Stimulated activated CD8-positive, alpha-beta memory T cell treated with anti-CD3 and anti-CD28 coated beads, Interleukin-12 subunit alpha, Interleukin-12 subunit beta, amount 100 ng/mL, for 4 hours (primary cell): ENCODE results near the gene COPG2.
"Not testable (repeated sequence)": the region's sequence is repeated elsewhere in the genome, so short reads cannot be mapped to it uniquely, and the experiment has no call there.

Source experiments
- DNase-seq: peaks from one replicate; pipeline ENCODE4 v3.0.0-alpha.2; 2020; ENCODE audit warnings: low read depth

COPG2 gene

DNA sequence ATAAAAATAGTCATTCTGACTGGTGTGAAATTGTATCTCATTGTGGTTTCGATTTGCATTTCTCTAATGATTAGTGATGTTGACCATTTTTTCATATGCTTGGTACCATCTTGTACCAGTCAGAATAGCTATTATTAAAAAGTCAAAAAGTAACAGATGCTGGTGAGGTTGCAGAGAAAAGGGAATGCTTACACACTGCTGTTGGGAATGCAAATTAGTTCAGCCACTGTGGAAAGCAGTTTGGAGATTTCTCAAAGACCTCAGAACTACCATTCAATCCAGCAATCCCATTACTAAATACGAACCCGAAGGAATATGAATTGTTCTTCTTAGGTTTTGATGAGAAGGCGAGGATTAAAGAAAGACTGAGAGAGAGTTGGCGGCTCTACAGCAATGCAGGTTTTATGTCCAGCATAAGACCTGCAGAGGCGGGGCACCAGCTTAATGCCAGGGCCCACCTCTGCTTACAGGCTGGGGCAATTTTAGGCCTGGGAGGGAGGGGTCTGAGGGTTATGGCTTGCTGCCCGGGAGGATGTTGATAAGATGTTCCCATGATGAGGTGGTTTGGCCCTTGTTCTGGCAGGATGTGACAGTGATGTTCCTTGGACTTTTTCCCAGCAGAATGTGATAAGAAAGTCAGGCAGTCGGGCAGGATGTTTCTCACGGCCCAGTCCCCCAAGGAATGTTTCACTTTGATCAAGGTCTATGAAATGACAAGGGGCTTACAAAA lies 102.2 kb downstream of the COPG2 start:
- DNase-seq: no peak

GRCh38 chr7:130560972-130561371 lies 107.6 kb downstream of the COPG2 start:
- DNase-seq: no peak

DNA sequence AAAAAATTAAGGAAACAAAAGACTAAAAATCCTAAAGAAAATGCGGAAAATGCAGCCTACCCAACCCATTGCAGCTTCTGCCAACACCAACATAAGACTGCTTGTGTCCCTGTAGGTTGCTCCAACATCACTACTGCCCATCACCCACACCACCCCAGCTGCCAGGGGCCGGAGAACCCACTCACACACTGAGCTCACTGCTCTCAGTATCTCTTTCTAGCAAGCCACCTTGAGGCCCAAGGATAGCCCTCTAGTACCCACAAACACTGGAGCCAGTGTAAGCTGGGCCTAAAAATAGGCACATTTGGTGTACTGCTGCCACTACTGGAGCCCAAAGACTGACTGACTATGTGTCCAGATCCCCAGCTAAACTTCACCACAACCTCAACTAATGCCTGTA lies 109.4 kb downstream of the COPG2 start:
- DNase-seq: no peak

DNA sequence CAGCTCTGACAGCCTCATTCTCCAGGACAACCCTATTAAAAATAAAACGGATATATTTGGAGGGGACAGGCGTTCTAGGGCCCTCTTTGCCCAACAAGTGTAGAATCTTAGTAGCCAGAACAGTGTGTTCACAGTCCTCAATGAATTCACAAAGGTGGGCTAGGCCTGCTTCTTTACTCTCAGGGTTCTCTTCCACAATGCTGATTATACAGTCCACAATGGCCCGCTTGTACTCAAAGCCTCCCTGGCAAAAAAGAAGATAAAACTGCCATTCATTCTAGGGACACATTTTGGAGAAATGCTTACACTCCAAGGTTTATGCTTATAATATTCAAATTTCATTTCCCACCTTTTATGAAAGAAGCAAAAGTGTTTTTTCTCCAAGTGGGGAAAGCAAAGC lies 114.1 kb downstream of the COPG2 start:
- no peak for DNase-seq

- no peak for DNase-seq
Measured at GRCh38 chr7:130553398-130554029, 115.0 kb downstream of the COPG2 start.

DNA sequence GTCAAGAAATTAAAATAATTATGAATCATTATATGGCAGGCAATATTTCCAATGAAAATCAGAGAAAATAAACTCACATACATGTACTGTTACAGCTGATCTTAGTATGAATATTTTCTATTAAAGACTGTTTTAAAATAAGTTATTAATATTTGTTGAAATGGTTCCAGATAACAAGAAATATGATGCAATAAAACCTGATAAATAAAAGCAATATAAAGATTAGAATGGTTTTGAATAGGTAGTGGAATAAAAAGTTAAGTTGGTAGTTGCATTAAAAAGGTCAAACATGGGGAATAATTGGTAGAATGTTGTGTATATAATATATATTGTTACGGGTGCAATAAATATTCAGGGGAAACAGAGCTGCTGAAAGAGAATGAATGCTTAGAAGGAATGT lies 124.2 kb downstream of the COPG2 start:
- no peak for DNase-seq

- no peak for DNase-seq
Measured at GRCh38 chr7:130543487-130544010, 125.0 kb downstream of the COPG2 start.

- not testable (repeated sequence) for DNase-seq
Measured at GRCh38 chr7:130542297-130542696, 126.3 kb downstream of the COPG2 start.

DNA sequence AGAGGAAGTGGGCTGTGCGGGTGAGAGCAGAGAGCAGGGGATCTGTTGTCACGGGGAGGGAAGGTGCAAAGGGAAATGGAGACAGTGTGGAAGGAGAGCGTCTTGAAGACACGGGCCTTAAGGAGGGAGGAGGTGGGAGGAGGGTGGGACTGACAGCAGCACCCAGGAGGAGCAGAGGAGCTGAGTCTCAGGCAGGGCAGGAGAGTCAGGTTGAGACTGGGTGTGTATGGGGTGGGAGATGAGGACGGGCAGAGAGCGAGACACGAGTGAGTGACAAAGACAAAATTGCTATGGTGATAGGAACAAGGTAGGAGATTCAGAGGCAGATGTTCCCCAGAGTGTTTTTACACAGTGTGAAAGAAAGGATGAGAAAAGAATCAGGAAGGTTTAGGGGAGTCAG lies 127.3 kb downstream of the COPG2 start:
- not testable (repeated sequence) for DNase-seq

DNA sequence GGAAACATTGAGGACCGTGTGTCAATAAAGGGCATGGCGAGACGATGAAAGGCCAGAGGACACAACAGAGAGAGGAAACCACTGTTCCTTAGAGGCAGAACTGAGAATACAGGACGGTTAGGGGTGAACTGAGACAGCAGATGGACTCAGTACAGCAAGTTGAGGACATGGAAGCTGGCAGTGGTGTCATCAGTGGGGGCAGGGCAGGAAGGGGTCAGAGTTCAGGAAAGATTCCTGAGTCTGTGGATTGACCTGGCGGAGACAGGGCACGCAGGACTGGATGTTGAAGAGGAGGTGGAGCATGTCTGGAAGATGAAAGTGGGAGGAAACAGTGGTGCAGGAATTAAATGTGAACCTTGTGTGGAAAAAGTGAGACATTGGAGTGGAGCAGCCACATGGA lies 130.7 kb downstream of the COPG2 start:
- DNase-seq: not testable (repeated sequence)

DNA sequence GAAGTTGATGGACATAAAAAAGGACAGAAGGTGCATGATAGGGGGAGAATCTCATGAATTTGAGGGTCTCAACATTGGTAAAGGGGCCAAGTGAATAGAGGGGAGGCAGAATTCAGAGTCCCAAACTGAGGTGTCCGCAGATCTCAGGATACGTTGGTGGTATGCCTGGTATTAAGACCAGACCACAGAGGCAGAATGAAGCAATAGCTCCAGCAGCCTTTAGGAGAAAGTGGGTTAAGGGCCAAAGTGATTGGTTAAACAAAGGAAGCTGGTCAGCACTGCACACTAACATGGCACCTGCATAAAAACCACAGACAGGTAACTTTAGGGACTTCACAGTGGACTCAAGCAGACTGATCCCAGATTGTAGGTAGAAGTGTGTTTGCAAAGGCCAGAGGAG lies 139.1 kb downstream of the COPG2 start:
- DNase-seq: no peak

GRCh38 chr7:130527752-130528355 lies 140.7 kb downstream of the COPG2 start:
- DNase-seq: not testable (repeated sequence)

GRCh38 chr7:130524628-130525027 lies 143.9 kb downstream of the COPG2 start:
- no peak for DNase-seq

- not testable (repeated sequence) for DNase-seq
Measured at GRCh38 chr7:130523519-130524125, 144.9 kb downstream of the COPG2 start.

- DNase-seq: no peak
Measured at GRCh38 chr7:130521258-130521951, 147.1 kb downstream of the COPG2 start.

- DNase-seq: no peak
Measured at GRCh38 chr7:130515315-130516040, 153.1 kb downstream of the COPG2 start.

DNA sequence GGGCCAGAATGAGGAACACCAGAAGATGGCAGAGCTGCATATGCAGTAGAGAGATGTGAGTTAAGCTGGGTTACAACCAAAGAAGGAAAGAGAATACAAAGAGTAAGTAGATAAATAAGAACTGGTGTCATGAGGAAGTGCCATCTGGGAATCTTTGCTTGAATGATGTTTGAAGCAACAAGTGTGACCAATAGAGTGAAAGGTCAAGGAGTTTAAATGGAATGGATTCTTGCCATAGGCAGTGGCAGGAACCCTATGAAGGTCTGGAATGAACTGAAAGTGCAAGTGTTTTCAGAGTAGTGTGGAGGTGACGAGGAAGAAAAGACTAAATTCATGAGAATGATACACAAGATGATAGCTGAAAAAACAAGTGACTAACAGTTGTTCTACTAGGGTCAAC lies 155.1 kb downstream of the COPG2 start:
- DNase-seq: no peak

- DNase-seq: not testable (repeated sequence)
Measured at GRCh38 chr7:130512038-130512437, 156.5 kb downstream of the COPG2 start.

DNA sequence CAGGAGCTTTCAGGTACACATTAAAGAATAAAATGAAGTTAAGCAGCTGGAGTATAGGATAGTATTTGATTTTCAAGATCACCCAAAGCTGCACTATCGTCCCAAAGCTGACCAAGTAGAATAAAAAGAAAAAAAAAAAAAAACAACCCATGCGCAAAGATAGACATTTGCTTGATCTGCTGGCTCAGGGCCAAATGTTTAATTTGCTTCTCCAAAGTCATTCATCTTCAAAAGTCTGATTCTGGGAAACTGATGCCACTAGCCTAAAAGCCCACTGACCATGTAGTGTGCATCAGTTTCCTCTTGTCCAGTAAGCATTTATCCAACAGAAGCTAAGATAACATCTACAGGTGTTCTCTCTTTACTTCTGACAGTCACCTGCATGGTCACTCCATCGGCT lies 162.2 kb downstream of the COPG2 start:
- DNase-seq: no peak

- no peak for DNase-seq
Measured at GRCh38 chr7:130505753-130506152, 162.8 kb downstream of the COPG2 start.

- no peak for DNase-seq
Measured at GRCh38 chr7:130500910-130501309, 167.6 kb downstream of the COPG2 start.
